Measurements from ENCODE around the gene PRAMEF4.
"Not testable (repeated sequence)": the region's sequence is repeated elsewhere in the genome, so short reads cannot be mapped to it uniquely, and the experiment has no call there.

GRCh38 chr1:12921749-12922148 is 35.7 kb upstream of the PRAMEF4 start:
- TF ChIP-seq CTCF, POLR2A, EP300 (IDR thresholded peaks at IDR 0.05): not testable (repeated sequence)
